Mesendoderm (in vitro differentiated cells): Measurements from ENCODE around the gene PRKAR1B.

Experiments
- DNase-seq: peaks from one replicate; pipeline ENCODE4 v3.0.0; 2013
- H2AK5ac ChIP-seq: 2 replicates; pipeline ENCODE4 v1.6.1; 2013; ENCODE audit warnings: low read length, inconsistent platforms
- H2BK120ac ChIP-seq: 2 replicates; pipeline ENCODE4 v1.6.1; 2013; ENCODE audit warnings: low read depth, mild to moderate bottlenecking, low read length, moderate library complexity, mixed read lengths
- H2BK15ac ChIP-seq: replicated peaks from 2 replicates; pipeline ENCODE4 v1.6.1; 2013; ENCODE audit warnings: low read depth, mild to moderate bottlenecking, moderate library complexity
- H2BK5ac ChIP-seq: 2 replicates; pipeline ENCODE4 v1.6.1; 2013; ENCODE audit warnings: low read length, inconsistent platforms
- H3K18ac ChIP-seq: 2 replicates; pipeline ENCODE4 v1.6.1; 2013; ENCODE audit warnings: mild to moderate bottlenecking, low read length, mixed read lengths
- H3K23ac ChIP-seq: one replicate; pipeline ENCODE4 v1.6.1; 2013; ENCODE audit warnings: low read length
- H3K27ac ChIP-seq: 2 replicates; pipeline ENCODE4 v1.5.1; 2013; ENCODE audit warnings: low read depth, mild to moderate bottlenecking, inconsistent platforms, low read length, moderate library complexity
- H3K27me3 ChIP-seq: 2 replicates; pipeline ENCODE4 v1.6.1; 2013; ENCODE audit warnings: low read length, control low read depth, mild to moderate bottlenecking, inconsistent platforms; ENCODE audit not compliant: insufficient read depth, poor library complexity
- H3K36me3 ChIP-seq: 2 replicates; pipeline ENCODE4 v1.6.1; 2013; ENCODE audit warnings: low read length, inconsistent platforms; ENCODE audit not compliant: control insufficient read depth, insufficient read depth
- H3K4ac ChIP-seq: one replicate; pipeline ENCODE4 v1.6.1; 2013; ENCODE audit warnings: low read depth, mild to moderate bottlenecking, low read length, moderate library complexity
- H3K4me1 ChIP-seq: 2 replicates; pipeline ENCODE4 v1.6.1; 2013; ENCODE audit warnings: low read depth, low read length, inconsistent platforms; ENCODE audit not compliant: control insufficient read depth
- H3K4me2 ChIP-seq: 2 replicates; pipeline ENCODE4 v1.6.1; 2013; ENCODE audit warnings: low read length
- H3K4me3 ChIP-seq: 2 replicates; pipeline ENCODE4 v1.5.1; 2013; ENCODE audit warnings: mild to moderate bottlenecking, low read length
- H3K56ac ChIP-seq: one replicate; pipeline ENCODE4 v1.6.1; 2013; ENCODE audit warnings: low read length
- H3K79me1 ChIP-seq: 2 replicates; pipeline ENCODE4 v1.6.1; 2013; ENCODE audit warnings: low read length, inconsistent platforms
- H3K79me2 ChIP-seq: 2 replicates; pipeline ENCODE4 v1.6.1; 2013; ENCODE audit warnings: mild to moderate bottlenecking, low read length; ENCODE audit not compliant: control insufficient read depth, insufficient read depth
- H3K9ac ChIP-seq: 2 replicates; pipeline ENCODE4 v1.6.1; 2013; ENCODE audit warnings: low read length, inconsistent platforms
- H4K5ac ChIP-seq: one replicate; pipeline ENCODE4 v1.6.1; 2013; ENCODE audit warnings: low read length
- H4K8ac ChIP-seq: one replicate; pipeline ENCODE4 v1.6.1; 2013; ENCODE audit warnings: low read depth, mild to moderate bottlenecking, control low read depth, low read length, moderate library complexity
- WGBS: extraction: QIAGEN DNeasy Blood & Tissue Kit; methylation state at CpG from one replicate; pipeline ENCODE4 v1.1.7; 2013; ENCODE audit warnings: low lambda C conversion rate, missing lambda C conversion rate; ENCODE audit not compliant: insufficient coverage; ENCODE audit errors: extremely low coverage; 5-methylcytosine and 5-hydroxymethylcytosine counted together

Gene PRKAR1B

DNA sequence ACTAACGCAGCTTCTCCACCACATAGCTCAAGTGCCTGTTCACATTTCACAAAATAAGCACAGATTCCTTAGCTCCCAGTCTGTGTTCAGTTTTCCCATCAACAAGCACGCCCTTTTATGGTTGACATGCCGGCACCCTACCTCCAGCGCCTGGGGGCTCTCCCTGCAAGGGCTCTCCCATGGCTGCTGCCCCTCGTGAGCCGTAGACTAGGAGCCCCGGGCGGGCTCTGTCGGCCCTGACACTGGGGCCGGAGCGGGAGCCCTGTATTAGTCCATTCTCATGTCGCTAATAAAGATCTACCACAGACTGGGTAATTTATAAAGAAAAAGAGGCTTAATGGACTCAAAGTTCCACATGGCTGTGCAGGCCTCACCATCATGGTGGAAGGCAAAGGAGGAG lies 34.0 kb upstream of the PRKAR1B start:
- Histone ChIP-seq H3K79me2 (no peaks in the 10 kb centered on the region), H2BK5ac (no peak overlapping the region), H2BK15ac (no peak overlapping the region), H3K9ac (no peak overlapping the region), H2AK5ac (no peak overlapping the region), H3K27ac (no peak overlapping the region), H4K8ac (no peak overlapping the region), H2BK120ac (no peak overlapping the region), H3K27me3 (no peaks in the 10 kb centered on the region), H3K23ac (no peak overlapping the region), H3K4me3 (no peak overlapping the region), H3K4me1 (no peaks in the 10 kb centered on the region), H3K36me3 (peaks cover 16% of the 10 kb centered on the region), H3K56ac (no peak overlapping the region), H4K5ac (no peak overlapping the region), H3K4ac (no peak overlapping the region), H3K4me2 (no peak overlapping the region), H3K79me1 (no peaks in the 10 kb centered on the region), H3K18ac (no peak overlapping the region)
- DNase-seq = no peak
- WGBS = no CpG with 5 or more reads among the region's 12 CpGs

DNA sequence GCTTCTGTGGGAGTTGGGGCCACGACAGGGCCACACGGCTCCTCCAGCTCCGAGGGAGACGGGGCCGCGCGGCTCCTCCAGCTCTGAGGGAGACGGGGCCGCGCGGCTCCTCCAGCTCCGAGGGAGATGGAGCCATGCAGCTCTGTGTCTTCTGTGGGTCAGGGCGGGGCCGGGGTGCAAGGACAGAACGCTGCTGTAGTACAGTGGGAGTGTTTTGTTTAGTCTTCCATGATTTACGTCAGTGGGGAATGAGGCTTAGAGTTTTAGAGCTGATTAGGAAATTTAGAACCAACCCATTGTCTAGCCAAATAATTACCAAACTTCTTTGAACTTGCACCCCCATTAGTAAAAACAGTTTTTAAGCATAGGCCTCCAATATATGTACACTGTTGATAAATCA lies 32.9 kb upstream of the PRKAR1B start:
- H3K9ac ChIP-seq = no peak overlapping the region
- peaks cover 15% of the 10 kb centered on the region for H3K36me3 ChIP-seq
- H3K27ac ChIP-seq = no peak overlapping the region
- no peak overlapping the region for H3K4ac ChIP-seq
- H3K4me3 ChIP-seq = no peak overlapping the region
- H3K27me3 ChIP-seq = no peaks in the 10 kb centered on the region
- no peaks in the 10 kb centered on the region for H3K79me2 ChIP-seq
- no peaks in the 10 kb centered on the region for H3K4me1 ChIP-seq
- no CpG with 5 or more reads among the region's 16 CpGs for WGBS
- no peak overlapping the region for H4K8ac ChIP-seq
- H3K23ac ChIP-seq = no peak overlapping the region
- H2BK120ac ChIP-seq = no peak overlapping the region
- no peak overlapping the region for H3K18ac ChIP-seq
- H2AK5ac ChIP-seq = no peak overlapping the region
- no peaks in the 10 kb centered on the region for H3K79me1 ChIP-seq
- H3K56ac ChIP-seq = no peak overlapping the region
- no peak overlapping the region for H4K5ac ChIP-seq
- DNase-seq = no peak
- H2BK15ac ChIP-seq = no peak overlapping the region
- H3K4me2 ChIP-seq = no peak overlapping the region
- no peak overlapping the region for H2BK5ac ChIP-seq

DNA sequence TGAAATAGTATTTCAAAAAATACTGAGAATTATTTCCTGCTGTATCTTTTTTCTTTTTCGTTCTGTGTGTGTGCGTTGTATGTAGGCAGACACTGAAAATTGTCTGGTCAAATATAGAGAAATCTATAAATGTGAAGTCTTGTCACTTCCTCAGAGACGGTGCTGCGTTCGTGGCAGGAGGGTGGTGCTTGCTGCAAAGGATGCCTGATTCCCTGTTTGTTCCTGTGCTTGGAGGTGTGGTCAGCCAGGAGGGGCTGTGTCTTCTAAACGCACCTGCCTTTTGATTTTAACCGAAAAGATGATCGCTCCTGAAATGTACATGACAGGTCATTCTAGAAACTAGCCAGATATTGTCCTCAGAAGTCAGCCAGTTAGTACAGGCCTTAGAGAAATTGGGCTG lies 32.5 kb upstream of the PRKAR1B start:
- no peak overlapping the region for H3K18ac ChIP-seq
- H3K27ac ChIP-seq = no peak overlapping the region
- H2BK120ac ChIP-seq = no peak overlapping the region
- H3K27me3 ChIP-seq = no peaks in the 10 kb centered on the region
- H3K56ac ChIP-seq = no peak overlapping the region
- no peak overlapping the region for H2BK15ac ChIP-seq
- WGBS = no CpG with 5 or more reads among the region's 8 CpGs
- H3K4me1 ChIP-seq = no peaks in the 10 kb centered on the region
- H2AK5ac ChIP-seq = no peak overlapping the region
- H3K4ac ChIP-seq = no peak overlapping the region
- H3K79me1 ChIP-seq = no peaks in the 10 kb centered on the region
- H3K79me2 ChIP-seq = no peaks in the 10 kb centered on the region
- no peak overlapping the region for H2BK5ac ChIP-seq
- DNase-seq = no peak
- no peak overlapping the region for H3K4me2 ChIP-seq
- H3K36me3 ChIP-seq = peaks cover 14% of the 10 kb centered on the region
- H4K5ac ChIP-seq = no peak overlapping the region
- no peak overlapping the region for H3K23ac ChIP-seq
- no peak overlapping the region for H4K8ac ChIP-seq
- no peak overlapping the region for H3K9ac ChIP-seq
- H3K4me3 ChIP-seq = no peak overlapping the region

DNA sequence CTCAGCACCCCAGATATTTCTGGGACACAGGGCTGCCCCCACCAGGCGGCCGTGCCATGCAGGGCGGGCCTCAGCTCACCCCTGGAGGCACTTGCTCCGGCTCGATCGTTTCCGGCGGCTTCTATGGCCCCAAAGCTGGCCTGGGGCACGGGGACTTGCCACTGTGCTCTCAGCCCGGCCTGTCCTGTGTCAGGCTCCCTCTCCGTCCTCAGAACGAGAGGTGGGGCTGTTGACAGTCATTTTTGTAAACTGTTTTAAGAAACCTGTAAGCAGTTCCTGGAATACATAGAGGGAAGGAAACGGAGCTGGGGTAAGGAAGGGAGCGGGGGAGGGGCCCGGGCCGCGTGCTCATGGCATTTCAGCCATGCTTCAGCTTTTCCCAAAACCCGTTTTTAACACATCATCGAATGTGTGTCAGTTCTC lies 30.7 kb upstream of the PRKAR1B start:
- Histone ChIP-seq H3K9ac (no peak overlapping the region), H3K27ac (no peak overlapping the region), H2AK5ac (no peak overlapping the region), H2BK5ac (no peak overlapping the region), H3K56ac (no peak overlapping the region), H3K4me3 (no peak overlapping the region), H3K23ac (no peak overlapping the region), H3K4me1 (no peaks in the 10 kb centered on the region), H4K5ac (no peak overlapping the region), H2BK120ac (no peak overlapping the region), H3K36me3 (peaks cover 12% of the 10 kb centered on the region), H3K79me1 (no peaks in the 10 kb centered on the region), H3K79me2 (no peaks in the 10 kb centered on the region), H3K18ac (no peak overlapping the region), H3K4me2 (no peak overlapping the region), H4K8ac (no peak overlapping the region), H3K4ac (no peak overlapping the region), H2BK15ac (no peak overlapping the region), H3K27me3 (no peaks in the 10 kb centered on the region)
- no peak for DNase-seq
- WGBS = no CpG with 5 or more reads among the region's 19 CpGs

DNA sequence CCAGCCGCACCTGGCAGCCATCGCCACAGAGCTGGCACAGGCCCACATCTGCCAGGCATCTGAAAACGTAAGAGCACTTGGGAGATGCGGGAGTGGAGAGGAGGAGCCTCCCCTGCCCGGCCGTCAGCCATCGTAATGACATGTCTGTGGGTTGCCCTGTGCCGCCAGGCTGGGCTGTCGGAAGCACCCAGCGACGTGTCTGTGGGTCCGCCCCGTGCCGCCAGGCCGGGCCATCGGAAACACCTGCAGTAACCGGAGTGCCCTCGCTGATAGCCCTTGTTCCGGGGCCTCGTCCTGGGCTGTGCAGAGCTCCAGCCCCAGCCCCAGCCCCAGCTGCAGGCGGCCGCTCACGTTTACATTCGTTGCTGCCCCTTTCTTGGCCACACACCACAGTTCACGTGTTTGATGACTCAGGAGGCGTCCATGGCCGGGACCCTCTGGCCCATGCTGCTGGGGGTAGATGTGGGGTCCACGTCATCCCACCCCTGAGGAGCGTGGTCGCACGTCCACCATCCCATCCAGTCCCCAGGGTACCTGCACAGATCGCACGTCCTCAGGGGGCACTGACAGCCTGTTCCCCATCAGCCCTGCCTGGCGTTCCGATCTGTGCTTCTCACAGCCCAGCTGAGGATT lies 30.0 kb upstream of the PRKAR1B start:
- Histone ChIP-seq H3K9ac (no peak overlapping the region), H2BK5ac (no peak overlapping the region), H2BK15ac (no peak overlapping the region), H4K5ac (no peak overlapping the region), H3K4me2 (no peak overlapping the region), H2AK5ac (no peak overlapping the region), H3K36me3 (peaks cover 12% of the 10 kb centered on the region), H3K23ac (no peak overlapping the region), H3K4me3 (no peak overlapping the region), H3K27me3 (no peaks in the 10 kb centered on the region), H3K27ac (no peak overlapping the region), H3K56ac (no peak overlapping the region), H3K18ac (no peak overlapping the region), H3K79me1 (no peaks in the 10 kb centered on the region), H3K79me2 (no peaks in the 10 kb centered on the region), H2BK120ac (no peak overlapping the region), H3K4ac (no peak overlapping the region), H3K4me1 (no peaks in the 10 kb centered on the region), H4K8ac (no peak overlapping the region)
- no peak for DNase-seq
- WGBS = no CpG with 5 or more reads among the region's 35 CpGs

DNA sequence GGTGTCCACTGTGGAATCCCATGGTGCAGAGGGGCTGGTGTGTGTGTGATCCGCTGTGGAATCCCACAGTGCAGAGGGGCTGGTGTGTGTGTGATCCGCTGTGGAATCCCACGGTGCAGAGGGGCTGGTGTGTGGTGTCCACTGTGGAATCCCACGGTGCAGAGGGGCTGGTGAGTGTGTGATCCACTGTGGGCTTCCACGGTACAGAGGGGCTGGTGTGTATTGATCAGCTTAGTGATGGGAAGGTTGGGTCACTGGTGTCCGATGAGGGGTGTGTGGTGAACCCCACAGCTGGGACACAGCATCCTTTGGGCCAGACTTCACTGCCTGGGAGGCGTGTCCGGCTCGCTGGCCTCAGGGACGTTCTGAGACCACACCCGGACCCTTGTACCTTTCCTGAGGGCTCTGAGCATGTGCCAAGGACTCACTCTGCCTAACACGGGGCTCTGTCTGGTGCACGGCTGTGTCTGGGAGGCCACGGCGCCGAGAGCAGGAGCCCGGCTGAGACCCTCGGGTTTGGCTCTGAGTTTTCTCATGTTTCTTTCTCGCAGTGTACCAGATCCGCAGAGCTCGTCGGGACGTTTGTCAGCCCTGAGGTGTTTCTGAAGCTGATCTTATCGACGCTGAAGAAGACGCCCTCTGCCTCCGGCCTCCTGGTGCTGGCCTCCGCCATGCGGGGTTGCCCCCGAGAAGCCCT lies 29.3 kb upstream of the PRKAR1B start:
- Histone ChIP-seq H3K27ac (no peak overlapping the region), H3K4ac (no peak overlapping the region), H2BK120ac (no peak overlapping the region), H3K56ac (no peak overlapping the region), H3K27me3 (no peaks in the 10 kb centered on the region), H3K9ac (no peak overlapping the region), H3K36me3 (peaks cover 12% of the 10 kb centered on the region), H2BK5ac (no peak overlapping the region), H3K4me2 (no peak overlapping the region), H3K18ac (no peak overlapping the region), H3K4me3 (no peak overlapping the region), H2AK5ac (no peak overlapping the region), H3K79me2 (no peaks in the 10 kb centered on the region), H3K23ac (no peak overlapping the region), H3K79me1 (no peaks in the 10 kb centered on the region), H4K8ac (no peak overlapping the region), H2BK15ac (no peak overlapping the region), H4K5ac (no peak overlapping the region), H3K4me1 (no peaks in the 10 kb centered on the region)
- WGBS = no CpG with 5 or more reads among the region's 30 CpGs
- DNase-seq = no peak
